Muscle of leg (tissue), 16 donors: ENCODE data around the gene PNLDC1. TPM values are rescaled to one million over a fixed set of nuclear protein-coding genes. Genes with fewer than 3 reads are reported as not detected.

Experiments used
- DNase-seq: peaks from one replicate; pipeline ENCODE4 v3.0.0; 2013
- H3K27ac ChIP-seq: one replicate; pipeline ENCODE4 v1.5.1; 2013; ENCODE audit warnings: mild to moderate bottlenecking, low read length, control low read depth
- H3K27me3 ChIP-seq: one replicate; pipeline ENCODE4 v1.6.1; 2013; ENCODE audit warnings: low read length; ENCODE audit not compliant: control insufficient read depth, insufficient read depth
- H3K36me3 ChIP-seq: one replicate; pipeline ENCODE4 v1.6.1; 2013; ENCODE audit warnings: low read length; ENCODE audit not compliant: control insufficient read depth, insufficient read depth
- H3K4me1 ChIP-seq: one replicate; pipeline ENCODE4 v1.6.1; 2013; ENCODE audit warnings: low read length; ENCODE audit not compliant: control insufficient read depth, insufficient read depth
- H3K4me3 ChIP-seq: one replicate; pipeline ENCODE4 v1.5.1; 2013; ENCODE audit warnings: low read length, control low read depth
- H3K9me3 ChIP-seq: replicated peaks from 2 replicates; pipeline ENCODE4 v1.6.1; 2013; ENCODE audit warnings: low read depth, low read length; ENCODE audit not compliant: control insufficient read depth
- WGBS: methylation state at CpG from one replicate; pipeline ENCODE4 v1.1.5; 2013; ENCODE audit warnings: missing lambda C conversion rate; ENCODE audit not compliant: insufficient coverage; 5-methylcytosine and 5-hydroxymethylcytosine counted together
- long read RNA-seq, 11 donors: transcript quantifications; one replicate each; lab custom pipeline, GENCODE V29; 2026
- polyA plus RNA-seq, 8 donors: library from polyadenylated mRNA; unstranded; fragments of 120-200 nt; gene quantifications; one replicate each; pipeline versions ENCODE4 v1.2.1 to v1.2.3, GENCODE V29; 2013; ENCODE audit warnings: inconsistent platforms in 1 of 8, low replicate concordance in 1 of 8; ENCODE audit not compliant: insufficient read length in 8 of 8, insufficient read depth in 1 of 8
- total RNA-seq: library from RNA; stranded (reverse); fragments of 120-200 nt; gene quantifications from one replicate; pipeline ENCODE4 v1.2.4, GENCODE V29; 2013

The PNLDC1 gene, protein sequence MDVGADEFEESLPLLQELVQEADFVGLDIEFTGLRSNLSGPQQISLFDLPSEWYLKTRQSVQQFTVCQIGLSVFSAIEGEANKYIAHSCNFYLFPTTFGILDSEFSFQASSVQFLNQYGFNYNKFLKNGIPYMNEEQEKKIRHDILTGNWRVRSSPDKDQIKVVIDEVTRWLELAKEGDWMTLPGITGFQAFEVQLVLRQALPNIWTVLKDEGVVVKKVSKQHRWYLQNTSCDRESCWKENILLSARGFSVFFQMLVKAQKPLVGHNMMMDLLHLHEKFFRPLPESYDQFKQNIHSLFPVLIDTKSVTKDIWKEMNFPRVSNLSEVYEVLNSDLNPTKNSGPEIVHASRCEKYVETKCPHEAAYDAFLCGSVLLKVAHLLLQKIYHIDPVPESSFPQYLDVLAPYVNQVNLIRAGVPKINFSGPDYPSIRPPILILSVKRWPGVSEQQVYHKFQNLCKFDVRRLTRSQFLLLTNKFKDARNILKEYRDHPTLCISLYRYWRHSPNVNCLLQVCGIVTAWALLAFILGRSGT
- total RNA-seq (0.22 TPM), polyA plus RNA-seq (under 1 TPM; 0.19 to 0.49 (median 0.27) TPM)
- long read RNA-seq, donor 1, result 0 reads
- long read RNA-seq, donor 2, result 0 reads
- long read RNA-seq, donor 3, result 0 reads
- long read RNA-seq, donor 4, result 0 reads
- long read RNA-seq, donor 5, result 0 reads
- long read RNA-seq, donor 6, result 0 reads
- long read RNA-seq, donor 7, result 0 reads
- long read RNA-seq, donor 8, result 0 reads
- long read RNA-seq, donor 9, result 0 reads
- long read RNA-seq, donor 10, result 0 reads
- long read RNA-seq, donor 11, result 0 reads

DNA sequence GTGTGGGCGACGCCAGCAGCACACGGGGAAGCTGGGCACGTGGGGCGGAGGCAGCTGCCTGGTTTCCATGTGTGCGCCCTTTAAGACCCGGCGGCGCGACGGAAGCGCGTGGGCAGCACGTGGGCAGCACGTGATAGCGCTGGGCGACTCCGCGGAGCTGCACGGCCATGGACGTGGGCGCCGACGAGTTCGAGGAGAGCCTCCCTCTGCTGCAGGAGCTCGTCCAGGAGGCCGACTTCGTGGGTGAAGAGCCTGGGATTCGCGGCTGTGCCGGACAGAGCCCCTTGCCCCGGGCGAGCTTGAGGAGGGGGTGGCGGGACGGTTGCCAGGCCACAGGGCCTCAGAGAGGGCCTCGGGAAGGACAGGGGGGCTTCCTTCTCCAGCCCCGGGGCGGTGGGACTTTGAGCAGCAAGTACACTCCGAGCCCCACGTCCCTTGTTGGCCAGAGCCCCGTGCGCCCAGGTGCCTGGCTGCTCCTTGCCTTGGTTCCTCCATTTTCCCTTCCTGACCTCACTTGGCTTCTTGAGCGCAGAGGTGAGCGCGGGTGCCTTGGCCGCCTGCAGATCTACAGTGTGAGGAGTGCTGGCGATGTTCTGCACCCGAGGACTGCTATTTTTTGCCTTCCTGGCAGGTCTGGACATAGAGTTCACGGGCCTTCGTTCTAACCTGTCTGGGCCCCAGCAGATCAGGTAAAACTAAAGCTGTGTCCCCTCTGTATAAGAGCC lies at the start of gene PNLDC1:
Gene PNLDC1 (plus strand): TSS at position 136 of the 725 bp plus-strand sequence. CDS start 32 bp downstream, at position 168.
- H3K4me1 ChIP-seq, result peaks cover 7% of the 10 kb centered on the region
- 83% methylated on average over 49 of the region's 50 CpGs for WGBS
- H3K4me3 ChIP-seq, result no peak within 1 kb of the TSS
- no peaks in the 10 kb centered on the region for H3K9me3 ChIP-seq
- DNase-seq, result no peak
- H3K36me3 ChIP-seq, result peaks cover 30% of the 10 kb centered on the region
- H3K27ac ChIP-seq, result no peak within 1 kb of the TSS
- H3K27me3 ChIP-seq, result no peaks in the 10 kb centered on the region

DNA sequence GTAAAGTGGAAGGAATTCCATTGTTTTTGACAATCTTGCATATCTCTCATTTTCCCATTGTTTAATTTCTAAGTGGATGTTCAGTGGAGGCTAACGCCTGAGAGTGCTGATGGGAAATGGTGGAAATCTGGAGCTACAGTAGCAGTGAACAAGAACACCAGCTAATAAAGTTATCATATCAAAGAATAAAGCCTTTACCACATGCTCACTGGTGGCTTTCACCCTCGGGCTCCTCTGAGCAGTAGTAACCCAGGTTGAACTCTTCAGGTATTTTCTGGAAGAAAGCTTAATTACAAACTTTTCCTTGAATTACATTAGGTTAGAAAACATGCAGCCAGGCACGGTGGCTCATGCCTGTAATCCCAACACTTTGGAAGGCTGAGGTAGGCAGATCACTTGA lies 48.6 kb upstream of the PNLDC1 start:
- Histone ChIP-seq H3K4me1 (no peaks in the 10 kb centered on the region), H3K36me3 (peaks cover 31% of the 10 kb centered on the region), H3K4me3 (no peak overlapping the region), H3K9me3 (no peaks in the 10 kb centered on the region), H3K27me3 (no peaks in the 10 kb centered on the region), H3K27ac (no peak overlapping the region)
- WGBS, result 100% methylated on average over 2 of the region's 3 CpGs
- DNase-seq, result no peak

DNA sequence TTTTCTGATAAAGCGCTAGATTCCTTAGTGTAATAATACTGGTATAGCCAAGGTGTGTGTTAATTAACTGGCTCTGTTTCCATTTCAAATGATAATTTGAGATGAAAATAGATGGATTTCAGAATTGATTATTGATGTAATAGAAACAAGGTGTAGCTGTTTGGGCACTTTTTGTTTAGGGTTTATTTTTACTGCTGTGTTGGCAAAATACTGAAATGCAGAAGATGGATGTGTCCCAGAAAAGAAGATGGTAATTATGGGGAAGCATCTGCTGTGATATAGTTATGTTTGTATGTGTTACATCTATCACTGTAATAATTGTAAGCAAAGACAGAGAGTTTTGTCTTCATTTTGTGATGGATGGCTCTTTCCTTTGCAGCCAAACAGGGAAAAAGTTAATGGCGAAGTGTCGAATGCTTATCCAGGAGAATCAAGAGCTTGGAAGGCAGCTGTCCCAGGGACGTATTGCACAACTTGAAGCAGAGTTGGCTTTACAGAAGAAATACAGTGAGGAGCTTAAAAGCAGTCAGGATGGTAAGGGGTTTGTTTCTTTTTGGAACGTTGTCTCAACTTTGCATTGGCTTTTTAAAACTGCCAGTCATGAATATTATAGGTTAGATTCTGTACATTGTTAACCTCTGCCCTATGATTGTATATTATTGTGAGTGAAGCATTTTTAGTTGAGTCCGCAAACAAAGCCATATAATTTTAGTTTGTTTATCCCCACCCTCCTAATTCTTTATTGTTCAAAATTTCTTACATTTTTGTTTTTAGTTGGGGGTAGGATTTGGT lies 46.8 kb upstream of the PNLDC1 start:
- no peaks in the 10 kb centered on the region for H3K4me1 ChIP-seq
- DNase-seq, result no peak
- H3K36me3 ChIP-seq, result peaks cover 32% of the 10 kb centered on the region
- no peak overlapping the region for H3K4me3 ChIP-seq
- H3K27me3 ChIP-seq, result no peaks in the 10 kb centered on the region
- 83% methylated on average over 3 of the region's 6 CpGs for WGBS
- H3K27ac ChIP-seq, result no peak overlapping the region
- no peaks in the 10 kb centered on the region for H3K9me3 ChIP-seq

DNA sequence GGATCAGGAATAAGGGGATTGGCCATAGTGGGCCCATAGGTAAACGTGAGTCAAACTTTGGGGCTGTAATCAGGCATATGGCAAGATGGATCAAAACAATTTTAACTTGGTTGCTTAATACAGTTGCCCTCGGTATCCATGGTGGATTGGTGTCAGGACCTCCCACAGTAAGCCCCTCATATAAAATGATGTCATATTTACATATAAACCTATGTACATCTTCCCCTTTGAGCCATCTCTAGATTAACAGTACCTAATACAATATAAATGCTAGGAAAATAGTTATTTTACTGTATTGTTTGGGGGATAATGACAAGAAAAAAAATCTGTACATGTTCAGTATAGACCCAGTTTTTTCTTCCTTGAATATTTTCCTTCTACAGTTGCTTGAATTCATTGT lies 45.7 kb upstream of the PNLDC1 start:
- no peak for DNase-seq
- WGBS, result no CpG with 5 or more reads among the region's 2 CpGs
- no peaks in the 10 kb centered on the region for H3K27me3 ChIP-seq
- no peaks in the 10 kb centered on the region for H3K9me3 ChIP-seq
- no peak overlapping the region for H3K27ac ChIP-seq
- no peaks in the 10 kb centered on the region for H3K4me1 ChIP-seq
- H3K36me3 ChIP-seq, result peaks cover 36% of the 10 kb centered on the region
- no peak overlapping the region for H3K4me3 ChIP-seq

DNA sequence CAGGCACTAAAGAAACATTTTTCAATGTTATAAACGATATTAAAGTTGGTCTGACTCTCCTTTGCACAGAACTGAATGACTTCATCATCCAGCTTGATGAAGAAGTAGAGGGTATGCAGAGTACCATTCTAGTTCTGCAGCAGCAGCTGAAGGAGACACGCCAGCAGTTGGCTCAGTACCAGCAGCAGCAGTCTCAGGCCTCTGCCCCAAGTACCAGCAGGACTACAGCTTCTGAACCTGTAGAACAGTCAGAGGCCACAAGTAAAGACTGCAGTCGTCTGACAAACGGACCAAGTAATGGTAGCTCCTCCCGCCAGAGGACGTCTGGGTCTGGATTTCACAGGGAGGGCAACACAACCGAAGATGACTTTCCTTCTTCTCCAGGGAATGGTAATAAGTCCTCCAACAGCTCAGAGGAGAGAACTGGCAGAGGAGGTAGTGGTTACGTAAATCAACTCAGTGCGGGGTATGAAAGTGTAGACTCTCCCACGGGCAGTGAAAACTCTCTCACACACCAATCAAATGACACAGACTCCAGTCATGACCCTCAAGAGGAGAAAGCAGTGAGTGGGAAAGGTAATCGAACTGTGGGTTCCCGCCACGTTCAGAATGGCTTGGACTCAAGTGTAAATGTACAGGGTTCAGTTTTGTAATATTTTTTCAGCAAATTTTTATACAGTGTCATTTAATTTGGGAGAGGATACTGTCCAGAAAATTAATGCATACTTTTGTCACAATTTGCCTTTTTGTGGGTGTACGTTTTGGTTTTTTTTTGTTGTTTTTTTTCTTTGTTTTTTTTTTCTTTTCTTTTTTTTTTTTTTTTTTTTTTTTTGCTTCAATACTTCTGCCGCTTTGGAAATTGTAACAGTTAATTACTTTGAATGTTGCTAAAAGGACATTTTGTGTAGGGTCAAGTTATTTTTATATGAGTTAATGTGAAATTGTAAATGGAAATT lies 44.8 kb upstream of the PNLDC1 start:
- no peaks in the 10 kb centered on the region for H3K27me3 ChIP-seq
- 59% methylated on average over 5 of the region's 15 CpGs for WGBS
- H3K4me3 ChIP-seq, result no peak overlapping the region
- DNase-seq, result peak; percentile 21
- H3K9me3 ChIP-seq, result no peaks in the 10 kb centered on the region
- H3K27ac ChIP-seq, result no peak overlapping the region
- peaks cover 33% of the 10 kb centered on the region for H3K36me3 ChIP-seq
- H3K4me1 ChIP-seq, result no peaks in the 10 kb centered on the region

DNA sequence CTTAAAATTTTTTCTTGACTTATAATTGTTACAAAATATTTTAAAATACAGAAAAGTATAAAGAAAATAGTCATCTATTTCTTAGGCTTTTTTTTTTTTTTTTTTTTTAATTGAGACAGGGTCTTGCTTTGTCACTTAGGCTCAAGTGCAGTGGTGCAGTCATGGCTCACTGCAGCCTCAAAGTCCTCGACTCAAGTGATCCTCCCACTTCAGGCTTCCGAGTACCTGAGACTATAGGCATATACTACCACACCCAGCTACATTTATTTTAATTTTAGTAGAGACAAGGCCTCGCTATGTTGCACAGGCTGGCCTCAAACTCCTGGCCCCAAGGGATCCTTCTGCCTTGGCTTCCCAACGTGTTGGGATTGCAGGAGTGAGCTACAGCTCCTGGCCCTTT lies 43.6 kb upstream of the PNLDC1 start:
- no peak overlapping the region for H3K4me3 ChIP-seq
- peaks cover 32% of the 10 kb centered on the region for H3K36me3 ChIP-seq

DNA sequence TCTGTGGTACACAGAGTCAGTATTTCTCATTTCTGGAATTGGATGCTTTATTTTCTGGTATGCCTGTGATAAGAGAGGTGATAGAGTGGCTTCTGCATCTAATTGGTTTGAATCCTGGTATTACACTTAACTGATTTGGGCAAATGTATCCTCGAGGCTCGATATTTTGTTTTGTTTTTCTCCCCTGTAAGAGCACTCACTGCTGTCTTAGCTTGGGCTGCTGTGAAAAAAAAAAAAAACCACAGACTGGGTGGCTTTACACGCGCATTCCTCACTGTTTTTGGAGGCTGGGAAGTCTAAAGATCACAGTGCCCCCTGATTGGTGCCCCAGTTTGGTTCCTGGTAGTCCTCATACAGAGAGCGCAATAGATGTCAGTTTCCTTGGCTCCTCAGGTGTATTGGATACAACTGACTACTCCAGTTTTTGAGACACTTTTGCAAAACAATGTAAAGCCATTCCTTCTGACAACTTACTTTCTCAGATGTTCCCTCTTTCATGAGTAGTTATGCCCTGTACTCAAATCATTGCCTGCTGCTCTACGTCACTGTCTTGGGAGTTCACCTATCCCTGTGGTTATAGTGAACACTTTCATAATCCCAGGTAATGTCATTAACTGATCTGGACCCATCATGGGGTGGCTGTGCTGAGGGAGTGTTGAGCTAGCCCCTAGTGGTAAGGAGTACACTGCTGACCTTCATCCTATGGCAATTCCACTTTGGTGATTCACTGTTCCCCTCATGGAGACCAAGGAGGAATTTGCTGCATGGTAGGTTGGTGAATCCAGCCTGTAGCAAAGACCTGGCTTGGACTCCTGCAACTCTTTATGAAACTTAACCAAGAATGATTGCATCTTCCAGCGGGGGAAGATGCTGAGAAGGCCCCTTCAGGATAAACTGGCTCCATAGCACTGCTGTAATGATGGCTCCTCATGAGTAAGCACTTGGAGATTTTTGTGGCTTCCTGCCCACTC lies 41.8 kb upstream of the PNLDC1 start:
- H3K4me3 ChIP-seq, result no peak overlapping the region
- WGBS, result 100% methylated on average over 4 of the region's 7 CpGs
- peaks cover 10% of the 10 kb centered on the region for H3K4me1 ChIP-seq
- H3K27ac ChIP-seq, result no peak overlapping the region
- no peak for DNase-seq
- H3K9me3 ChIP-seq, result no peaks in the 10 kb centered on the region
- H3K27me3 ChIP-seq, result no peaks in the 10 kb centered on the region
- H3K36me3 ChIP-seq, result peaks cover 28% of the 10 kb centered on the region

More for the DNA sequence above, 43.6 kb upstream of the PNLDC1 start:
- Histone ChIP-seq H3K9me3 (no peaks in the 10 kb centered on the region), H3K27me3 (no peaks in the 10 kb centered on the region), H3K27ac (no peak overlapping the region), H3K4me1 (peaks cover 4% of the 10 kb centered on the region)
- DNase-seq, result no peak
- WGBS, result 76% methylated on average over 2 of the region's 4 CpGs

DNA sequence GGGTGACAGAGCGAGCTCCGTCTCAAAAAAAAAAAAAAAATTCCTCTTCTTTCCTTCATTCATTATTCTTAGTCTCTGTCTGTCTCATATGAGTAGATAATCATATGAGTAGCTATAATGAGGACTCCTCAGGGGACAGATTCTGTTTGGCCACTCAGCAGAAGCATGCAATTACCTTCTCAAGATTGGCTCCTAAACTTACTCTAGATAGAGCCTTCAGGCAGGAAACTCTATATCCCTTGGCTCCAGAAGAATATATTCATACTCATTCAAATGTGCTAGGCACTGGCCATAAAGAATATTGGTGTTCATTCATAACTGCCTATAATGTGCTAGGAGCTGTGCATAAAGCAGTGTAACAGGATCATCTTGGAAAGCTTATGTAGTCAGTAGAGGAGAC lies 40.4 kb upstream of the PNLDC1 start:
- no peak for DNase-seq
- WGBS, result no CpG with 5 or more reads among the region's 2 CpGs
- Histone ChIP-seq H3K27me3 (no peaks in the 10 kb centered on the region), H3K4me3 (no peak overlapping the region), H3K36me3 (peaks cover 32% of the 10 kb centered on the region), H3K4me1 (peaks cover 10% of the 10 kb centered on the region), H3K27ac (no peak overlapping the region), H3K9me3 (no peaks in the 10 kb centered on the region)
